HG03558 (cell line): Measurements from ENCODE around the gene SELENOK.
"Not testable (repeated sequence)": the region's sequence is repeated elsewhere in the genome, so short reads cannot be mapped to it uniquely, and the experiment has no call there.

ENCODE experiments used
- ATAC-seq: cut with Tn5 transposase; IDR thresholded peaks from one replicate; pipeline ENCODE4 v1.9.1; 2021; ENCODE audit warnings: moderate number of reproducible peaks; ENCODE audit not compliant: unreplicated experiment; ENCODE audit errors: extremely low read depth

The SELENOK gene

GRCh38 chr3:53891497-53892285 lies at the start of gene SELENOK:
Gene SELENOK (minus strand): TSS chr3:53891859.
- peak; percentile 95 for ATAC-seq

- no peak for ATAC-seq
Observed at GRCh38 chr3:53941184-53941583, 49.5 kb upstream of the SELENOK start.

GRCh38 chr3:53940623-53941022 lies 49.0 kb upstream of the SELENOK start:
- no peak for ATAC-seq

GRCh38 chr3:53939813-53940212 lies 48.2 kb upstream of the SELENOK start:
- no peak for ATAC-seq

- no peak for ATAC-seq
Observed at GRCh38 chr3:53939086-53939582, 47.5 kb upstream of the SELENOK start.

- no peak for ATAC-seq
Observed at GRCh38 chr3:53938645-53939044, 47.0 kb upstream of the SELENOK start.

GRCh38 chr3:53936347-53936746 lies 44.7 kb upstream of the SELENOK start:
- no peak for ATAC-seq

- ATAC-seq = no peak
Observed at GRCh38 chr3:53935283-53935901, 43.7 kb upstream of the SELENOK start.

GRCh38 chr3:53927208-53927872 lies 35.7 kb upstream of the SELENOK start:
- ATAC-seq = not testable (repeated sequence)

GRCh38 chr3:53921296-53921695 lies 29.6 kb upstream of the SELENOK start:
- ATAC-seq = no peak

- no peak for ATAC-seq
Observed at GRCh38 chr3:53919741-53920140, 28.1 kb upstream of the SELENOK start.

GRCh38 chr3:53913401-53913800 lies 21.7 kb upstream of the SELENOK start:
- ATAC-seq = no peak

GRCh38 chr3:53902711-53903110 lies 11.1 kb upstream of the SELENOK start:
- no peak for ATAC-seq

GRCh38 chr3:53902067-53902466 lies 10.4 kb upstream of the SELENOK start:
- ATAC-seq = no peak

- no peak for ATAC-seq
Observed at GRCh38 chr3:53900666-53901331, 9.1 kb upstream of the SELENOK start.

- ATAC-seq = no peak
Observed at GRCh38 chr3:53899750-53900149, 8.1 kb upstream of the SELENOK start.

- no peak for ATAC-seq
Observed at GRCh38 chr3:53892286-53892637, 603 bp upstream of the SELENOK start.

- ATAC-seq = no peak
Observed at GRCh38 chr3:53890726-53891475, 758 bp downstream of the SELENOK start.

GRCh38 chr3:53888232-53888631 lies 3.4 kb downstream of the SELENOK start:
- ATAC-seq = no peak

GRCh38 chr3:53887446-53887845 lies 4.2 kb downstream of the SELENOK start:
- no peak for ATAC-seq
